HCT116 (cell line): ENCODE measurements around the gene SLC44A2. TPM values are rescaled to one million over a fixed set of nuclear protein-coding genes. Genes with fewer than 3 reads are reported as not detected.

ENCODE experiments used
- ATAC-seq: fragments of 200-7000 bp; cut with Tn5 transposase; 2 replicates; pipeline ENCODE4 v1.9.1; 2020; ENCODE audit warnings: mild to moderate bottlenecking, moderate library complexity
- BruUV-seq: library from RNA; stranded (reverse); fragments of 400-500 nt; replicated peaks from 2 replicates; lab custom pipeline; 2021; lab: Mats Ljungman, UMichigan
- CTCF ChIA-PET: fragments of 300-600 bp; sonication (Branson Sonifier 250); formaldehyde crosslinking; loops from one replicate; lab custom pipeline; 2021; ENCODE audit warnings: antibody characterized with exemption; lab: Charles Lee
- POLR2A ChIA-PET: fragments of 300-600, 350-600 bp; sonication (Branson Sonifier 250); formaldehyde crosslinking; loops from one replicate; lab custom pipeline; 2021; ENCODE audit warnings: antibody characterized with exemption; lab: Charles Lee
- RAD21 ChIA-PET, 2 experiments: fragments of 300-600 bp; sonication (Branson Sonifier 250); formaldehyde crosslinking; loops; one replicate each; lab custom pipeline; 2023; ENCODE audit warnings: low total read pairs in 2 of 2; ENCODE audit not compliant: uncharacterized antibody in 2 of 2, unreplicated experiment in 2 of 2, low non-redundant PET in 1 of 2; lab: Charles Lee
- DNase-seq: peaks from one replicate; pipeline ENCODE4 v3.0.0-alpha.2; 2010; ENCODE audit warnings: low read depth, low spot score
- H2AFZ ChIP-seq: fragments of 200-600 bp; shearing (Covaris generic), sonication (generic); 2 replicates; pipeline ENCODE4 v1.6.1; 2017; ENCODE audit warnings: low read depth, mixed run types, mixed read lengths, antibody characterized with exemption, low read length; ENCODE audit not compliant: poor library complexity, severe bottlenecking
- H3K27ac ChIP-seq: 2 replicates; pipeline ENCODE4 v1.5.1; 2012; ENCODE audit warnings: low read depth, low read length
- H3K27me3 ChIP-seq: fragments of 200-600 bp; sonication (generic); 2 replicates; pipeline ENCODE4 v1.6.1; 2016; ENCODE audit warnings: mixed run types, low read length, mixed read lengths; ENCODE audit not compliant: insufficient read depth
- H3K36me3 ChIP-seq, 2 experiments: fragments of 200-500 bp in 1 of 2; fragments of 200-600 bp in 1 of 2; sonication (Bioruptor generic) in 1 of 2; sonication (generic) in 1 of 2; 2 replicates each; pipeline versions ENCODE4 v1.5.1 to v1.6.1; 2014 to 2016; ENCODE audit warnings: low read length in 2 of 2, inconsistent platforms in 1 of 2, mixed read lengths in 1 of 2, mixed run types in 1 of 2; ENCODE audit not compliant: insufficient read depth in 2 of 2, control insufficient read depth in 1 of 2
- H3K4me1 ChIP-seq, 2 experiments: fragments of 200-600 bp in 1 of 2; sonication (generic) in 1 of 2; 2 replicates each; pipeline versions ENCODE4 v1.5.1 to v1.6.1; 2012 to 2017; ENCODE audit warnings: low read length in 2 of 2, inconsistent platforms in 1 of 2, mild to moderate bottlenecking in 1 of 2, mixed read lengths in 1 of 2, mixed run types in 1 of 2, moderate library complexity in 1 of 2; ENCODE audit not compliant: insufficient read depth in 2 of 2, control insufficient read depth in 1 of 2
- H3K4me2 ChIP-seq: fragments of 200-600 bp; sonication (generic); 2 replicates; pipeline ENCODE4 v1.6.1; 2017; ENCODE audit warnings: mixed run types, low read length, mixed read lengths
- H3K4me3 ChIP-seq, 2 experiments: fragments of 200-600 bp in 1 of 2; sonication (generic) in 1 of 2; replicated peaks in 1 of 2; 2 replicates each; pipeline ENCODE4 v1.5.1; 2011 to 2016; ENCODE audit warnings: low read length in 2 of 2, control low read depth in 1 of 2, low read depth in 1 of 2, mild to moderate bottlenecking in 1 of 2, mixed read lengths in 1 of 2, mixed run types in 1 of 2
- H3K79me2 ChIP-seq: fragments of 200-600 bp; sonication (generic); 2 replicates; pipeline ENCODE4 v1.6.1; 2017; ENCODE audit warnings: mild to moderate bottlenecking, mixed run types, low read length, moderate library complexity, mixed read lengths; ENCODE audit not compliant: insufficient read depth
- H3K9ac ChIP-seq: fragments of 200-600 bp; sonication (generic); 2 replicates; pipeline ENCODE4 v1.6.1; 2016; ENCODE audit warnings: low read length, mixed read lengths
- H3K9me2 ChIP-seq: fragments of 200-600 bp; sonication (generic), shearing (Covaris generic); 2 replicates; pipeline ENCODE4 v1.6.1; 2017; ENCODE audit warnings: mixed run types, mild to moderate bottlenecking, moderate library complexity; ENCODE audit not compliant: insufficient read depth
- H3K9me3 ChIP-seq, 2 experiments: fragments of 200-500 bp in 1 of 2; fragments of 200-600 bp in 1 of 2; sonication (Bioruptor generic) in 1 of 2; sonication (generic) in 1 of 2; 2 replicates each; pipeline ENCODE4 v1.6.1; 2014 to 2017; ENCODE audit warnings: low read length in 2 of 2, mixed read lengths in 2 of 2, inconsistent platforms in 1 of 2, low read depth in 1 of 2, mild to moderate bottlenecking in 1 of 2, mixed run types in 1 of 2, moderate library complexity in 1 of 2; ENCODE audit not compliant: control insufficient read depth in 1 of 2, insufficient read depth in 1 of 2
- H4K20me1 ChIP-seq: fragments of 200-600 bp; sonication (generic), shearing (Covaris generic); 2 replicates; pipeline ENCODE4 v1.6.1; 2017; ENCODE audit warnings: mixed run types, mild to moderate bottlenecking, moderate library complexity; ENCODE audit not compliant: insufficient read depth
- CEBPB ChIP-seq: IDR thresholded peaks from 2 replicates; pipeline ENCODE4 v1.6.1; 2012; ENCODE audit warnings: low read depth
- ELF1 ChIP-seq: IDR thresholded peaks from 2 replicates; pipeline ENCODE4 v1.6.1; 2012; ENCODE audit warnings: low read depth, borderline replicate concordance
- FOSL1 ChIP-seq: IDR thresholded peaks from 2 replicates; pipeline ENCODE4 v1.6.1; 2012; ENCODE audit warnings: low read depth
- POLR2AphosphoS5 ChIP-seq: IDR thresholded peaks from 2 replicates; pipeline ENCODE4 v1.6.1; 2011; ENCODE audit warnings: mild to moderate bottlenecking, low read depth, low read length, moderate library complexity
- SIN3A ChIP-seq: IDR thresholded peaks from 2 replicates; pipeline ENCODE4 v1.6.1; 2012; ENCODE audit warnings: low read depth
- YY1 ChIP-seq: IDR thresholded peaks from 2 replicates; pipeline ENCODE4 v1.6.1; 2011; ENCODE audit warnings: low read length, low read depth, moderate library complexity, mild to moderate bottlenecking; ENCODE audit not compliant: insufficient replicate concordance; ENCODE audit errors: extremely low read depth
- ZFX ChIP-seq: fragments of 450-650 bp; IDR thresholded peaks from 2 replicates; pipeline ENCODE4 v1.6.1; 2017
- intact Hi-C: fragments of 100-400 bp; cut with micrococcal nuclease; formaldehyde crosslinking; loops from 2 replicates; pipeline ENCODE4 v1.10.0; 2022
- total RNA-seq: library from RNA; stranded (reverse); gene quantifications from one replicate; pipeline ENCODE4 v1.2.1, GENCODE V29; 2021; ENCODE audit not compliant: unreplicated experiment
- TF ChIP-seq, protein P1 (sequence below): IDR thresholded peaks from 2 replicates; pipeline ENCODE4 v1.6.1; 2012
- TF ChIP-seq, protein P2 (sequence below): IDR thresholded peaks from 2 replicates; pipeline ENCODE4 v1.6.1; 2011; ENCODE audit warnings: mild to moderate bottlenecking, low read length, moderate library complexity; ENCODE audit not compliant: insufficient replicate concordance; ENCODE audit errors: extremely low read depth

Gene SLC44A2
- total RNA-seq, 1 experiment from 2014 or later, result 90.9 TPM

DNA sequence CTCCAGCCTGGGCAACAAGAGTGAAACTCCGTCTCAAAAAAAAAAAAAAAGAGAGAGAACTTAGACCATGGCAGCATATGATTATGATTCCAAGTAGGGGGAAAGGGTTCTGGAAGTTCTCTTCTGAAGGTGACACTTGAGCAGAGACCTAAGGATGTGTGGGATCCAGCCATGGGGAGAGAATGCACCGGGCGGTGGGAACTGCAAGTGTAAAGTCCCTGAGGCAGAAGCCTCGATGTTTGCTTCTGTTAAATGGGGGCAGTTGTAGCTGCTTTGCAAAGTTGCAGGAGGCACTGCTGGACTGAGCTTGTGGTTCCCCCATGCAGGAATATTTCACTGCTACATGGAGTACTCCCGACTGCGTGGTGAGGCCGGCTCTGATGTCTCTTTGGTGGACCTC lies 9.1 kb downstream of the SLC44A2 start:
- no peaks in the 10 kb centered on the region for H3K9me2 ChIP-seq
- POLR2A ChIA-PET, result no interaction called here
- H4K20me1 ChIP-seq, result no peaks in the 10 kb centered on the region
- DNase-seq, result no peak
- RAD21 ChIA-PET, result no interaction called here
- peaks cover 40 to 42% of the 10 kb centered on the region in 2 experiments; a peak in 3 of 4 replicates for H3K36me3 ChIP-seq
- no peak for TF ChIP-seq ELF1
- TF ChIP-seq CEBPB, result no peak
- no peak for TF ChIP-seq FOSL1
- no peak for TF ChIP-seq ZFX
- TF ChIP-seq POLR2AphosphoS5, result no peak
- TF ChIP-seq, all 23 proteins: peak for 0
- no peaks in the 10 kb centered on the region for H3K4me1 ChIP-seq
- H3K9me3 ChIP-seq, result no peaks in the 10 kb centered on the region
- intact Hi-C loops, result no loop called here
- no peak overlapping the region for H3K4me2 ChIP-seq
- H3K4me3 ChIP-seq, result no peak overlapping the region
- no peak for ATAC-seq
- no peak overlapping the region for H3K27ac ChIP-seq
- H2AFZ ChIP-seq, result no peak overlapping the region
- H3K79me2 ChIP-seq, result no peaks in the 10 kb centered on the region; the same call in 1 of the 2 replicates
- no peaks in the 10 kb centered on the region for H3K27me3 ChIP-seq
- CTCF ChIA-PET, result no interaction called here
- BruUV-seq, result no TSS peak
- H3K9ac ChIP-seq, result no peak overlapping the region

DNA sequence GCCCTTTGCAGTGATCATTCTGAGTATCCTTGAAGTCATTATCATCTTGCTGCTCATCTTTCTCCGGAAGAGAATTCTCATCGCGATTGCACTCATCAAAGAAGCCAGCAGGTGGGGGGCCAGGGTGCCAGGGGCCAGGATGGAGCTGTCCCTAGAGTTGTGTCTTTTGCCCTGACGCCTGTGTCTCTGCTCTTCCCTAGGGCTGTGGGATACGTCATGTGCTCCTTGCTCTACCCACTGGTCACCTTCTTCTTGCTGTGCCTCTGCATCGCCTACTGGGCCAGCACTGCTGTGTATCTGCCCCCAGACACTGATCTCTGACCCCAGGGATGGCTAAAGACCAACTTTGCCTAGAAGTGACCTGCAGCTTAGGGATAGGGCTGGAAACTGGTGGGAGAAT lies 9.6 kb downstream of the SLC44A2 start:
- no peak overlapping the region for H2AFZ ChIP-seq
- DNase-seq (no peak), ATAC-seq (no peak)
- no TSS peak for BruUV-seq
- RAD21 ChIA-PET, result no interaction called here
- H3K9ac ChIP-seq, result no peak overlapping the region
- intact Hi-C loops, result no loop called here
- CTCF ChIA-PET, result no interaction called here
- TF ChIP-seq SIN3A (no peak), POLR2AphosphoS5 (no peak), YY1 (no peak)
- TF ChIP-seq, protein P1, sequence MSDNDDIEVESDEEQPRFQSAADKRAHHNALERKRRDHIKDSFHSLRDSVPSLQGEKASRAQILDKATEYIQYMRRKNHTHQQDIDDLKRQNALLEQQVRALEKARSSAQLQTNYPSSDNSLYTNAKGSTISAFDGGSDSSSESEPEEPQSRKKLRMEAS, result no peak
- TF ChIP-seq, protein P2, sequence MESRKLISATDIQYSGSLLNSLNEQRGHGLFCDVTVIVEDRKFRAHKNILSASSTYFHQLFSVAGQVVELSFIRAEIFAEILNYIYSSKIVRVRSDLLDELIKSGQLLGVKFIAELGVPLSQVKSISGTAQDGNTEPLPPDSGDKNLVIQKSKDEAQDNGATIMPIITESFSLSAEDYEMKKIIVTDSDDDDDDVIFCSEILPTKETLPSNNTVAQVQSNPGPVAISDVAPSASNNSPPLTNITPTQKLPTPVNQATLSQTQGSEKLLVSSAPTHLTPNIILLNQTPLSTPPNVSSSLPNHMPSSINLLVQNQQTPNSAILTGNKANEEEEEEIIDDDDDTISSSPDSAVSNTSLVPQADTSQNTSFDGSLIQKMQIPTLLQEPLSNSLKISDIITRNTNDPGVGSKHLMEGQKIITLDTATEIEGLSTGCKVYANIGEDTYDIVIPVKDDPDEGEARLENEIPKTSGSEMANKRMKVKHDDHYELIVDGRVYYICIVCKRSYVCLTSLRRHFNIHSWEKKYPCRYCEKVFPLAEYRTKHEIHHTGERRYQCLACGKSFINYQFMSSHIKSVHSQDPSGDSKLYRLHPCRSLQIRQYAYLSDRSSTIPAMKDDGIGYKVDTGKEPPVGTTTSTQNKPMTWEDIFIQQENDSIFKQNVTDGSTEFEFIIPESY, result no peak
- H4K20me1 ChIP-seq, result no peaks in the 10 kb centered on the region
- peaks cover 40 to 44% of the 10 kb centered on the region in 2 experiments; a peak in 3 of 4 replicates for H3K36me3 ChIP-seq
- H3K4me1 ChIP-seq, result no peaks in the 10 kb centered on the region
- H3K9me2 ChIP-seq, result no peaks in the 10 kb centered on the region
- H3K4me2 ChIP-seq, result no peak overlapping the region
- H3K9me3 ChIP-seq, result no peaks in the 10 kb centered on the region
- POLR2A ChIA-PET, result interaction anchor here (0.7 kb wide), 1 partner anchor 33 kb away, joined by 5 read pairs; no protein-coding TSS in a partner anchor
- H3K27me3 ChIP-seq, result no peaks in the 10 kb centered on the region
- H3K79me2 ChIP-seq, result no peaks in the 10 kb centered on the region; the same call in 1 of the 2 replicates
- H3K4me3 ChIP-seq, result no peak overlapping the region
- H3K27ac ChIP-seq, result no peak overlapping the region
